Endothelial cell (in vitro differentiated cells): Measurements from ENCODE around the gene ACSF3. TPM values are rescaled to one million over a fixed set of nuclear protein-coding genes. Genes with fewer than 3 reads are reported as not detected.

Experiments used
- DNase-seq: peaks from one replicate; pipeline ENCODE4 v3.0.0; 2021; ENCODE audit warnings: low spot score
- H3K27ac Mint-ChIP-seq: one replicate; pipeline ENCODE4 v1.8.0; 2021; ENCODE audit warnings: mixed read lengths, inconsistent platforms; ENCODE audit not compliant: unreplicated experiment
- H3K27me3 Mint-ChIP-seq: one replicate; pipeline ENCODE4 v1.8.0; 2021; ENCODE audit warnings: mild to moderate bottlenecking, moderate library complexity, mixed read lengths, inconsistent platforms; ENCODE audit not compliant: unreplicated experiment
- H3K36me3 Mint-ChIP-seq: one replicate; pipeline ENCODE4 v1.8.0; 2021; ENCODE audit warnings: mild to moderate bottlenecking, low read depth, mixed read lengths, inconsistent platforms; ENCODE audit not compliant: unreplicated experiment
- H3K4me1 Mint-ChIP-seq: one replicate; pipeline ENCODE4 v1.8.0; 2021; ENCODE audit warnings: mild to moderate bottlenecking, mixed read lengths, inconsistent platforms; ENCODE audit not compliant: unreplicated experiment
- H3K4me3 Mint-ChIP-seq: one replicate; pipeline ENCODE4 v1.8.0; 2021; ENCODE audit warnings: mild to moderate bottlenecking, mixed read lengths, inconsistent platforms; ENCODE audit not compliant: unreplicated experiment
- H3K9me3 Mint-ChIP-seq: one replicate; pipeline ENCODE4 v1.8.0; 2021; ENCODE audit warnings: mixed read lengths, inconsistent platforms; ENCODE audit not compliant: unreplicated experiment
- total RNA-seq: library from RNA; stranded (reverse); fragmentation: NEBNext Ultra II Directional; extraction: Animal tissue kit (Norgen Biotek cat#: 25700); gene quantifications from one replicate; pipeline ENCODE4 v1.2.1, GENCODE V29; 2021; ENCODE audit not compliant: unreplicated experiment
- TF ChIP-seq, protein P1 (sequence below): fragments of 200-600 bp; sonication (generic); IDR thresholded peaks from one replicate; pipeline ENCODE4 v1.5.0; 2021; ENCODE audit warnings: antibody characterized with exemption; ENCODE audit not compliant: unreplicated experiment

Gene ACSF3
- total RNA-seq, 1 donor from 2014 or later, result 28.2 TPM

DNA sequence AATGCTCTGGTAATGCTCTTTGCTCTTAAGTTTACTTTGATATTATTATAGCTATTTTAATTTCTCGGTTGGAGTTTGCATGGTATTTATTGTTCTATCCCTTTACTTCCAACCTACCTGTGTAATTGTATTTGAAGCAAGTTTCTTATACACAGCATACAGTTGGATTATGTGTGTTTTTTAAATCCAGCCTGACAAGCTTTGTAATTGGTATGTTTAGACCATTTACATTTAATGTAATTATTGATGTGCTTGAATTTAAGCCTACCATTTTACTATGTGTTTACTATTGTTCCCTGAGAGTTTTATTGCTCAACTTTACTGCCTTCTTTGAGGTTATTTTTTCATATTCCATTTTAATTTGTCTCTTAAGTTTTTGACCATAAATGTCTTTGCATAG is 35.7 kb downstream of the ACSF3 start:
- Mint-ChIP-seq H3K4me1 (no peaks in the 10 kb centered on the region), H3K27me3 (peaks cover 1% of the 10 kb centered on the region), H3K9me3 (no peaks in the 10 kb centered on the region), H3K36me3 (peaks cover 38% of the 10 kb centered on the region), H3K27ac (no peak overlapping the region), H3K4me3 (no peak overlapping the region)
- DNase-seq, result no peak
- TF ChIP-seq, protein P1, sequence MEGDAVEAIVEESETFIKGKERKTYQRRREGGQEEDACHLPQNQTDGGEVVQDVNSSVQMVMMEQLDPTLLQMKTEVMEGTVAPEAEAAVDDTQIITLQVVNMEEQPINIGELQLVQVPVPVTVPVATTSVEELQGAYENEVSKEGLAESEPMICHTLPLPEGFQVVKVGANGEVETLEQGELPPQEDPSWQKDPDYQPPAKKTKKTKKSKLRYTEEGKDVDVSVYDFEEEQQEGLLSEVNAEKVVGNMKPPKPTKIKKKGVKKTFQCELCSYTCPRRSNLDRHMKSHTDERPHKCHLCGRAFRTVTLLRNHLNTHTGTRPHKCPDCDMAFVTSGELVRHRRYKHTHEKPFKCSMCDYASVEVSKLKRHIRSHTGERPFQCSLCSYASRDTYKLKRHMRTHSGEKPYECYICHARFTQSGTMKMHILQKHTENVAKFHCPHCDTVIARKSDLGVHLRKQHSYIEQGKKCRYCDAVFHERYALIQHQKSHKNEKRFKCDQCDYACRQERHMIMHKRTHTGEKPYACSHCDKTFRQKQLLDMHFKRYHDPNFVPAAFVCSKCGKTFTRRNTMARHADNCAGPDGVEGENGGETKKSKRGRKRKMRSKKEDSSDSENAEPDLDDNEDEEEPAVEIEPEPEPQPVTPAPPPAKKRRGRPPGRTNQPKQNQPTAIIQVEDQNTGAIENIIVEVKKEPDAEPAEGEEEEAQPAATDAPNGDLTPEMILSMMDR, result no peak

DNA sequence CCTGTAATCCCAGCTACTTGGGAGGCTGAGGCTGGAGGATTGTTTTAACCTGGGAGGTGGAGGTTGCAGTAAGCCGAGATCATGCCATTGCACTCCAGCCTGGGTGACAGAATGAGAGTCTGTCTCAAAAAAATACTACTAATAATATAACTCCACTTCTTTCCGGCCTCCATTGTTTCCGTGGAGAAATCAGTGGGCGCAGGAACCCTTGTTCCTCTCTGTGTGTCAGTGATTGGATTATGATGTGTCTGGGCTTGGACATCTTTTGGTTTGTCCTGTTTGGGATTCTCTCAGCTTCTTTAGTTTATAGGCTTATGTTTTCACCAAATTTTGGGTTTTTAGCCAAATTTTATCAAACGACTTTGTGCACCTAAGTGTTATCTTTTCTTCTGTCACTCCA is 36.8 kb downstream of the ACSF3 start:
- no peaks in the 10 kb centered on the region for H3K9me3 Mint-ChIP-seq
- H3K36me3 Mint-ChIP-seq, result peaks cover 37% of the 10 kb centered on the region
- H3K4me3 Mint-ChIP-seq, result no peak overlapping the region
- peaks cover 1% of the 10 kb centered on the region for H3K27me3 Mint-ChIP-seq
- no peak for DNase-seq
- TF ChIP-seq, protein P1, result no peak
- H3K4me1 Mint-ChIP-seq, result no peaks in the 10 kb centered on the region
- no peak overlapping the region for H3K27ac Mint-ChIP-seq

DNA sequence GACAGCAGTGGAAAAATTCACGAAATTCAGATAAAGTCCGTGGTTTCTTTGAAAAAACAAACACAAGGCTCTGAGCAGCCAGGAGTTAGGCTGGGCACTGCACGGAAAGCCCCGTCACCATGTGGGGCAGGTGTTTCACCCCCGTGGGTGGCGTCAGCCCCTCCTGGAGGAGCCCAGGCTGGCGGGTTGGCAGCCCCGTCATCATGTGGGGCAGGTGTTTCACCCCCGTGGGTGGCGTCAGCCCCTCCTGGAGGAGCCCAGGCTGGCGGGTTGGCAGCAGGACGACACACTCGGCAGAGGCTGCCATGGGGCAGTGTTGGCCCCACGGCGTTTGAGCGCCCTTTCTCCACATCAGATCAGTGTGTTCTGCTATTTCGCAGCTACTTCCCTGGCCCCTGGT is 38.1 kb downstream of the ACSF3 start:
- no peak overlapping the region for H3K27ac Mint-ChIP-seq
- TF ChIP-seq, protein P1, result no peak
- peaks cover 36% of the 10 kb centered on the region for H3K36me3 Mint-ChIP-seq
- peaks cover 1% of the 10 kb centered on the region for H3K27me3 Mint-ChIP-seq
- H3K9me3 Mint-ChIP-seq, result no peaks in the 10 kb centered on the region
- no peak for DNase-seq
- no peaks in the 10 kb centered on the region for H3K4me1 Mint-ChIP-seq
- H3K4me3 Mint-ChIP-seq, result no peak overlapping the region

DNA sequence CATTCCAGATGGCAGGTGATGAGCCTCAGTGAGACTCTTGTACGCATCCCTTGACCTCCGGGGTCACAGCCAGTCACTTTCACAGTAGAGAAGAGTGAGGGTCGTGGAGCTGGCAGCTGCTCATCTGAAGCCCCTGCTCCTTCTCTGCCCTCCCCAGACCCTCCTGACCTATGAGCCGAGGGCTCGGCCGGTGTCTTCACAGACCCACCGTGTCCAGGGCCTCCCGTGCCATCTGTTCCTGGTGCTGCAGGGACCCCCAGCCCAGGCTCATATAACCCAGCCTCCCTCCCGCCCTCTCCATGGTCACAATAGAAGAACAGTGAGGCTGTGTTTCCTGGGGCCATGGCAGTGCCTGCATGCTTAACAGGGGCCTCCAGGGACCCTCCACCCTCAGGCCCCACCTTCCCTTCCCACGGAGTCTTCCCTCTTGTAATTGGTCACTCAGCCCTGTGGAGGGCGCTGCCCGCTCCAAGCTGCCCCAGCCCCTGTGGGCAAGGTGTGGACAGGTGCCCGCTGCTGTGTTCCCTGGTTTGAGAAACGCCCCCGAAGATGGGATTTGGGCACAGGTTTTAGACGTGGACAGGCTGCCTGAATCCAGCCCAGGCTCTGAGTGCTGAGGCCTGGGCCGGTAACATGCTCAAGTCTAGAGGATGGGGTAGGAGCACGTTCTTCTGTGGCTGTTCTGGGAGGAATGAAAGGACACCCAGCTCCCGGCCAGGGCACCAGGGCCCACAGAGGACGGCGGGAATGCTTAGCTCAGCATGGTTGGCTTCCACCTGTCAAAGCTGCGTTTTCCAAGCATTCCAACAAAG is 38.7 kb downstream of the ACSF3 start:
- Mint-ChIP-seq H3K4me1 (no peaks in the 10 kb centered on the region), H3K4me3 (no peak overlapping the region), H3K27ac (no peak overlapping the region), H3K9me3 (no peaks in the 10 kb centered on the region), H3K27me3 (peaks cover 2% of the 10 kb centered on the region), H3K36me3 (peaks cover 36% of the 10 kb centered on the region)
- DNase-seq, result no peak
- TF ChIP-seq, protein P1, result no peak

DNA sequence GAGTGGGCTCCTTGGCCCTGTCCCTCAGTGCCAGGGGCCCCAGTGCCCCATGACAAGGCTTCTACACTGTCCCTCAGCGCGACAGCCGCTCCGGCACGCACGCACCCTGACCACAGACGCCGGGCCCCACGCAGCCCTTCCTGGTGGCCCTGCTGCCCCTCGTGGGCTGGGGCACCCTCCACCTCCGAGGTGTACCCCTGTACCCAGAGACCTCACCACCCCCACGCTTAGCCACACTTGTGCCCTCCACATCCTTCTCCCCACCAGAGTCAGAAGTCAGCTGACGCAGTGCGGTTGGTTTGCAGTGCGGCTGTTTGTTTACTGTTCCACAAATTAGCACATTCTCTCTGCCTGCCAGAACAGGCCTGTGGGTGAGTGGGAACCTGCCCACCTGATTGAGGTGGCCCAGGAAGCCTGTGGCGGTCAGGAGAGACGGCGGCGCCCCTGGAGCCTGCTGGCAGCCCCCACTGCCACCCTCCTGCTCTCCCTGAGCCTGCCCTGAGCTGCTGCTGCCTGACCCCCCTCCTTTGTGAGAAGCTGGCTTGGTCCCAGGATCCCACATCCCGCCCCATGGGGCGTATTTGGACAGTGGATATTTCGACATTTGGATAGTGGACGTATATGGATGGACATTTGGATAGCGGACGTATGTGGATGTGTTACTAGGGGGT is 39.9 kb downstream of the ACSF3 start:
- H3K4me1 Mint-ChIP-seq, result no peaks in the 10 kb centered on the region
- peak overlapping the region; percentile 22 for H3K27ac Mint-ChIP-seq
- H3K27me3 Mint-ChIP-seq, result peaks cover 2% of the 10 kb centered on the region
- H3K36me3 Mint-ChIP-seq, result peaks cover 35% of the 10 kb centered on the region
- H3K4me3 Mint-ChIP-seq, result peak overlapping the region; percentile 9
- no peaks in the 10 kb centered on the region for H3K9me3 Mint-ChIP-seq
- TF ChIP-seq, protein P1, result no peak
- no peak for DNase-seq
